Nephron progenitor cell (in vitro differentiated cells): ENCODE data around the gene EXOSC5.

Source experiments
- DNase-seq: peaks from one replicate; pipeline ENCODE4 v3.0.0; 2021
- H3K27ac Mint-ChIP-seq: 2 replicates; pipeline ENCODE4 v1.8.0; 2021; ENCODE audit warnings: mild to moderate bottlenecking, moderate library complexity, mixed read lengths
- H3K27me3 Mint-ChIP-seq: 2 replicates; pipeline ENCODE4 v1.8.0; 2021; ENCODE audit warnings: mild to moderate bottlenecking, low read depth, mixed read lengths; ENCODE audit not compliant: poor library complexity
- H3K36me3 Mint-ChIP-seq: 2 replicates; pipeline ENCODE4 v1.8.0; 2021; ENCODE audit warnings: low read depth, mixed read lengths
- H3K4me1 Mint-ChIP-seq: 2 replicates; pipeline ENCODE4 v1.8.0; 2021; ENCODE audit warnings: mixed read lengths
- H3K4me3 Mint-ChIP-seq: 2 replicates; pipeline ENCODE4 v1.8.0; 2021; ENCODE audit warnings: mild to moderate bottlenecking, moderate library complexity, mixed read lengths
- H3K9me3 Mint-ChIP-seq: 2 replicates; pipeline ENCODE4 v1.8.0; 2021; ENCODE audit warnings: mild to moderate bottlenecking, moderate library complexity, mixed read lengths
- CTCF ChIP-seq: fragments of 200-600 bp; sonication (generic); IDR thresholded peaks from 2 replicates; pipeline ENCODE4 v1.5.0; 2021; ENCODE audit warnings: antibody characterized with exemption

EXOSC5 gene

GRCh38 chr19:41414461-41414860 is 17.3 kb upstream of the EXOSC5 start:
- H3K27ac Mint-ChIP-seq: no peak overlapping the region
- no peak for TF ChIP-seq CTCF

GRCh38 chr19:41413947-41414346 is 16.8 kb upstream of the EXOSC5 start:
- DNase-seq: no peak
- peaks cover 40% of the 10 kb centered on the region for H3K36me3 Mint-ChIP-seq
- no peak for TF ChIP-seq CTCF
- peak overlapping the region; percentile 77 for H3K27ac Mint-ChIP-seq
- no peak overlapping the region for H3K4me3 Mint-ChIP-seq
- no peaks in the 10 kb centered on the region for H3K4me1 Mint-ChIP-seq
- peaks cover 5% of the 10 kb centered on the region for H3K27me3 Mint-ChIP-seq
- H3K9me3 Mint-ChIP-seq: no peaks in the 10 kb centered on the region

More at GRCh38 chr19:41414461-41414860, 17.3 kb upstream of the EXOSC5 start:
- no peak for DNase-seq
- Mint-ChIP-seq H3K27me3 (peaks cover 3% of the 10 kb centered on the region), H3K4me1 (no peaks in the 10 kb centered on the region), H3K36me3 (peaks cover 46% of the 10 kb centered on the region), H3K4me3 (no peak overlapping the region), H3K9me3 (no peaks in the 10 kb centered on the region)

- Mint-ChIP-seq H3K27me3 (peaks cover 5% of the 10 kb centered on the region), H3K9me3 (no peaks in the 10 kb centered on the region), H3K4me3 (no peak overlapping the region), H3K4me1 (no peaks in the 10 kb centered on the region), H3K36me3 (peaks cover 33% of the 10 kb centered on the region), H3K27ac (no peak overlapping the region)
- DNase-seq: no peak
- no peak for TF ChIP-seq CTCF
These were observed 15.8 kb upstream of the EXOSC5 start for GRCh38 chr19:41412953-41413352.

- peaks cover 8% of the 10 kb centered on the region for H3K4me1 Mint-ChIP-seq
- peaks cover 24% of the 10 kb centered on the region for H3K36me3 Mint-ChIP-seq
- no peak for TF ChIP-seq CTCF
- peaks cover 5% of the 10 kb centered on the region for H3K27me3 Mint-ChIP-seq
- H3K27ac Mint-ChIP-seq: no peak overlapping the region
- no peak for DNase-seq
- H3K4me3 Mint-ChIP-seq: no peak overlapping the region
- H3K9me3 Mint-ChIP-seq: no peaks in the 10 kb centered on the region
These were observed 14.8 kb upstream of the EXOSC5 start for GRCh38 chr19:41411968-41412265.

- peaks cover 4% of the 10 kb centered on the region for H3K27me3 Mint-ChIP-seq
- H3K36me3 Mint-ChIP-seq: peaks cover 22% of the 10 kb centered on the region
- DNase-seq: no peak
- TF ChIP-seq CTCF: no peak
- no peak overlapping the region for H3K4me3 Mint-ChIP-seq
- H3K9me3 Mint-ChIP-seq: no peaks in the 10 kb centered on the region
- H3K4me1 Mint-ChIP-seq: peaks cover 11% of the 10 kb centered on the region
- no peak overlapping the region for H3K27ac Mint-ChIP-seq
These were observed 14.2 kb upstream of the EXOSC5 start for GRCh38 chr19:41411100-41411967.
